ENCODE data around the gene BUB1B. TPM values are rescaled to one million over a fixed set of nuclear protein-coding genes. Genes with fewer than 3 reads are reported as not detected.
"Not testable (repeated sequence)": the region's sequence is repeated elsewhere in the genome, so short reads cannot be mapped to it uniquely, and the experiment has no call there.

The BUB1B gene
- total RNA-seq, 1 experiment from 2014 or later = 83.2 TPM

DNA sequence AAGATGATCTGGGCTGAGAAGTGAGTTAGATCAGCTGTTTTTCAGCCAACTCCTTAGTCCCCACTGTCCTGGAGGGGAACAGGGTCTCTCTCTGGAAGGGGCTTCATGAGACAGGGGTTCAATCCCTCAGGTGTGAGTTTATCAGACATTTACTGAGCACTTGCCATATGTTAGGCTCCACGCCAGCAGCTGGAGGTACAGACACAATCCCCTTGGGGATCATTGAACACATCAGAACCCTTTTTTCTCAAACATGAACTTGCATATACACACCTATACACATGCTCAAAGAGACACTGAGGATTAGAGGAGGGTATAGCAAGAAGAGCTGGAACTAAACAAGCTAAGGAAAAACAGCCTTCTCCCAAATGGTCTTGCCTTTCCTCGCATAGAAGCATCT, 46.7 kb upstream of the BUB1B start:
- WGBS (ENCODE audit: extremely low coverage, insufficient read length, low lambda C conversion rate) = no CpG with 5 or more reads among the region's 2 CpGs
- H4K20me1 ChIP-seq (ENCODE audit: control insufficient read depth, insufficient read depth, insufficient read length) = no peaks in the 10 kb centered on the region
- H2AFZ ChIP-seq (ENCODE audit: low read length) = no peak overlapping the region
- H3K4me2 ChIP-seq (ENCODE audit: insufficient read depth, insufficient read length, low read length) = no peak overlapping the region
- H3K9ac ChIP-seq (ENCODE audit: extremely low read depth, insufficient read length, low read length) = no peak overlapping the region
- H3K18ac ChIP-seq (ENCODE audit: insufficient read length, low read depth, low read length) = no peak overlapping the region
- no peak overlapping the region for H3K4me3 Mint-ChIP-seq
- no peaks in the 10 kb centered on the region for H3K79me1 ChIP-seq (ENCODE audit: insufficient read depth, low read depth, low read length, poor library complexity, severe bottlenecking)
- no peak overlapping the region for H3K4ac ChIP-seq (ENCODE audit: low read depth, low read length)
- no peaks in the 10 kb centered on the region for H3K79me2 ChIP-seq (ENCODE audit: insufficient read depth, low read length)
- H3K36me3 Mint-ChIP-seq (ENCODE audit: insufficient read depth in 1 of 3, low read depth in 3 of 3) = no peaks in the 10 kb centered on the region
- H4K8ac ChIP-seq (replicated peaks; ENCODE audit: insufficient read length, low read depth, low read length) = no peak overlapping the region
- no peaks in the 10 kb centered on the region for H3K9me3 ChIP-seq (ENCODE audit: control insufficient read depth, low read depth, low read length)
- H3K4me1 ChIP-seq (ENCODE audit: insufficient read depth, low read length) = no peaks in the 10 kb centered on the region; the same call in 1 of the 2 replicates
- no peaks in the 10 kb centered on the region for H3K27me3 ChIP-seq (ENCODE audit: insufficient read depth, low read length)
- no peaks in the 10 kb centered on the region for H3K23me2 ChIP-seq (ENCODE audit: insufficient read length, low read depth, low read length, poor library complexity, severe bottlenecking)
- peaks cover 34 to 50% of the 10 kb centered on the region in 2 experiments for H3K4me1 Mint-ChIP-seq
- H2BK120ac ChIP-seq (ENCODE audit: low read depth, low read length, poor library complexity, severe bottlenecking) = no peak overlapping the region
- H3K23ac ChIP-seq (ENCODE audit: insufficient read length, low read depth, low read length) = no peak overlapping the region
- no peak overlapping the region for H2BK20ac ChIP-seq (ENCODE audit: low read depth, low read length, poor library complexity, severe bottlenecking)
- H3K9me3 Mint-ChIP-seq = no peaks in the 10 kb centered on the region; a peak in 1 of 5 replicates
- no peak overlapping the region for H3K27ac ChIP-seq (ENCODE audit: insufficient read length, low read depth, low read length)
- no peak for DNase-seq
- H3K27me3 Mint-ChIP-seq (ENCODE audit: low read depth) = no peaks in the 10 kb centered on the region
- no peak overlapping the region for H2AK5ac ChIP-seq (ENCODE audit: insufficient read length, low read length)
- H4K5ac ChIP-seq (ENCODE audit: insufficient read length, low read depth, low read length) = no peak overlapping the region
- TF ChIP-seq, protein P1, sequence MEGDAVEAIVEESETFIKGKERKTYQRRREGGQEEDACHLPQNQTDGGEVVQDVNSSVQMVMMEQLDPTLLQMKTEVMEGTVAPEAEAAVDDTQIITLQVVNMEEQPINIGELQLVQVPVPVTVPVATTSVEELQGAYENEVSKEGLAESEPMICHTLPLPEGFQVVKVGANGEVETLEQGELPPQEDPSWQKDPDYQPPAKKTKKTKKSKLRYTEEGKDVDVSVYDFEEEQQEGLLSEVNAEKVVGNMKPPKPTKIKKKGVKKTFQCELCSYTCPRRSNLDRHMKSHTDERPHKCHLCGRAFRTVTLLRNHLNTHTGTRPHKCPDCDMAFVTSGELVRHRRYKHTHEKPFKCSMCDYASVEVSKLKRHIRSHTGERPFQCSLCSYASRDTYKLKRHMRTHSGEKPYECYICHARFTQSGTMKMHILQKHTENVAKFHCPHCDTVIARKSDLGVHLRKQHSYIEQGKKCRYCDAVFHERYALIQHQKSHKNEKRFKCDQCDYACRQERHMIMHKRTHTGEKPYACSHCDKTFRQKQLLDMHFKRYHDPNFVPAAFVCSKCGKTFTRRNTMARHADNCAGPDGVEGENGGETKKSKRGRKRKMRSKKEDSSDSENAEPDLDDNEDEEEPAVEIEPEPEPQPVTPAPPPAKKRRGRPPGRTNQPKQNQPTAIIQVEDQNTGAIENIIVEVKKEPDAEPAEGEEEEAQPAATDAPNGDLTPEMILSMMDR (conservative IDR thresholded peaks at IDR 0.05) = no peak
- no peak overlapping the region for H2BK12ac ChIP-seq (ENCODE audit: insufficient read length, low read depth, low read length)
- H4K91ac ChIP-seq (ENCODE audit: insufficient read length, low read depth, low read length) = no peak overlapping the region
- H3K27ac Mint-ChIP-seq = no peak overlapping the region
- H3K56ac ChIP-seq (ENCODE audit: insufficient read length, low read depth, low read length) = no peak overlapping the region
- H3K14ac ChIP-seq (ENCODE audit: insufficient read depth, low read length) = no peak overlapping the region
- H3T11ph ChIP-seq (ENCODE audit: low read length) = no peak overlapping the region
- no peak overlapping the region for H2BK5ac ChIP-seq (ENCODE audit: insufficient read length, low read length)
- H2BK15ac ChIP-seq (ENCODE audit: low read depth, low read length) = no peak overlapping the region

DNA sequence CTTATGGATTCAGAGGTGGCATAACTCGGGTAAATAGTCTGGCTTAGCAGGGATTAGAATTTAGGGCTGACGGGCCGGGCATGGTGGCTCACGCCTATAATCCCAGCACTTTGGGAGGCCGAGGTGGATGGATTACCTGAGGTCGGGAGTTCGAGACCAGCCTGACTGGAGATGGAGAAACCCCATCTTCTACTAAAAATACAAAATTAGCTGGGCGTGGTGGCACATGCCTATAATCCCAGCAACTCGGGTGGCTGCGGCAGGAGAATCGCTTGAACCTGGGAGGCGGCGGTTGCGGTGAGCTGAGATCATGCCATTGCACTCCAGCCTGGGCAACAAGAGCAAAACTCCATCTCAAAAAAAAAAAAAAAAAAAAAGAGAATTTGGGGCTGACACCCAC, 45.8 kb upstream of the BUB1B start:
- H3K56ac ChIP-seq (ENCODE audit: insufficient read length, low read depth, low read length); H4K20me1 ChIP-seq (ENCODE audit: control insufficient read depth, insufficient read depth, insufficient read length); H3K4me1 ChIP-seq (ENCODE audit: insufficient read depth, low read length); H3K79me2 ChIP-seq (ENCODE audit: insufficient read depth, low read length); H3K23me2 ChIP-seq (ENCODE audit: insufficient read length, low read depth, low read length, poor library complexity, severe bottlenecking); H3K27ac ChIP-seq (ENCODE audit: insufficient read length, low read depth, low read length); H3K4me3 Mint-ChIP-seq; H3K9me3 ChIP-seq (ENCODE audit: control insufficient read depth, low read depth, low read length); H4K91ac ChIP-seq (ENCODE audit: insufficient read length, low read depth, low read length); H3K27ac Mint-ChIP-seq; H3K9me3 Mint-ChIP-seq; H2BK5ac ChIP-seq (ENCODE audit: insufficient read length, low read length); H3K79me1 ChIP-seq (ENCODE audit: insufficient read depth, low read depth, low read length, poor library complexity, severe bottlenecking); H3K9ac ChIP-seq (ENCODE audit: extremely low read depth, insufficient read length, low read length); H3K36me3 Mint-ChIP-seq (ENCODE audit: insufficient read depth in 1 of 3, low read depth in 3 of 3); H3K23ac ChIP-seq (ENCODE audit: insufficient read length, low read depth, low read length); H3K27me3 Mint-ChIP-seq (ENCODE audit: low read depth); H2BK20ac ChIP-seq (ENCODE audit: low read depth, low read length, poor library complexity, severe bottlenecking); H2BK120ac ChIP-seq (ENCODE audit: low read depth, low read length, poor library complexity, severe bottlenecking); H2AFZ ChIP-seq (ENCODE audit: low read length); H2BK12ac ChIP-seq (ENCODE audit: insufficient read length, low read depth, low read length); H3K14ac ChIP-seq (ENCODE audit: insufficient read depth, low read length); H3K4me2 ChIP-seq (ENCODE audit: insufficient read depth, insufficient read length, low read length); DNase-seq; H4K8ac ChIP-seq (replicated peaks; ENCODE audit: insufficient read length, low read depth, low read length); H2BK15ac ChIP-seq (ENCODE audit: low read depth, low read length); H2AK5ac ChIP-seq (ENCODE audit: insufficient read length, low read length); H3K27me3 ChIP-seq (ENCODE audit: insufficient read depth, low read length); H3T11ph ChIP-seq (ENCODE audit: low read length); H3K4ac ChIP-seq (ENCODE audit: low read depth, low read length); H4K5ac ChIP-seq (ENCODE audit: insufficient read length, low read depth, low read length); H3K18ac ChIP-seq (ENCODE audit: insufficient read length, low read depth, low read length): not testable (repeated sequence)
- peaks cover 29 to 44% of the 10 kb centered on the region in 2 experiments for H3K4me1 Mint-ChIP-seq
- no CpG with 5 or more reads among the region's 14 CpGs for WGBS (ENCODE audit: extremely low coverage, insufficient read length, low lambda C conversion rate)

All from H9 (cell line).